ENCODE data around the gene RNF208.

DNA sequence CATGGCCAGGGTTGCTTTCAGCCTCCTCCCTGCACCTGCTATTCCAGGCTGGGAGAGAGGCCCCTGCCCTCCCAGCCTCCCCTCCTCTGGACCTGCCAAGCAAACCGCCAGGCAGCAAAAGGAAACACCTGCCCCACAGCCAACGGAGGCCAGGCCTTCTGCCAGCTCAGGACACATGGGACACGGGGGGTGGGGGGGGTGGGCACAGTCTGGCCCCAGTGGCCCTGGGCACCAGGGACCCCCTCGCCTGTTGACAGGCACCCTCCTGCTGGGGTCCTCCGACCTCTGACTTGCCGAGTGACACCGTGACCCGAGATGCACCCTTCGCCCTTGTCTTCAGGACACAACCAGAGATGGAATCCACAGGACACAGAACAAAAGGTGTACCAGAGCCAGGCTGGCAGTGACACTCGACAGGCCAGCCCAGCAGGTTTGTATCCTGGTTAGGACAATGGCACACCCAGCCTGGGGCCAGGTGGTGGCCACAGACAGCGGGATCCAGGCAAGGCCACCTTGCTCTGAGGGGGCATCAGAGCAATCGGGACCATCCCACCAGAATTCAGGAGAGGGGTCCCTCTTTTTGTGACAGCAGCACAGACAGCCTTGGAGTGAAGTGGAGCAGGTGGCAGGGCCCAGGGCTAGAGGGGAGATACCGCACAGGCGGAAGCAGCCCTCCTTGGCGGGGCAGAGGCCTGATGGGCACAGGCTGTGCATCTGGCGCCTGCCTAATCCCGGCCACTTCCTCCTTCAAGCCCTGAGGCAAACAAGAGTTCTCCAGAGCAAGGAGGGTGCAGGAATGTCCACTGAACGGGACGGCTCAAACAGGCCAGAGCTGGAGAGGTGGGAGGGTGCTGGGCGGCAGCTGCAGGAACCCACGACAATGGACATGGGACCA, 48.9 kb downstream of the RNF208 start:
- TF ChIP-seq, protein P1, sequence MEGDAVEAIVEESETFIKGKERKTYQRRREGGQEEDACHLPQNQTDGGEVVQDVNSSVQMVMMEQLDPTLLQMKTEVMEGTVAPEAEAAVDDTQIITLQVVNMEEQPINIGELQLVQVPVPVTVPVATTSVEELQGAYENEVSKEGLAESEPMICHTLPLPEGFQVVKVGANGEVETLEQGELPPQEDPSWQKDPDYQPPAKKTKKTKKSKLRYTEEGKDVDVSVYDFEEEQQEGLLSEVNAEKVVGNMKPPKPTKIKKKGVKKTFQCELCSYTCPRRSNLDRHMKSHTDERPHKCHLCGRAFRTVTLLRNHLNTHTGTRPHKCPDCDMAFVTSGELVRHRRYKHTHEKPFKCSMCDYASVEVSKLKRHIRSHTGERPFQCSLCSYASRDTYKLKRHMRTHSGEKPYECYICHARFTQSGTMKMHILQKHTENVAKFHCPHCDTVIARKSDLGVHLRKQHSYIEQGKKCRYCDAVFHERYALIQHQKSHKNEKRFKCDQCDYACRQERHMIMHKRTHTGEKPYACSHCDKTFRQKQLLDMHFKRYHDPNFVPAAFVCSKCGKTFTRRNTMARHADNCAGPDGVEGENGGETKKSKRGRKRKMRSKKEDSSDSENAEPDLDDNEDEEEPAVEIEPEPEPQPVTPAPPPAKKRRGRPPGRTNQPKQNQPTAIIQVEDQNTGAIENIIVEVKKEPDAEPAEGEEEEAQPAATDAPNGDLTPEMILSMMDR (conservative IDR thresholded peaks at IDR 0.05), result no peak
- no peak for TF ChIP-seq EZH2 (IDR thresholded peaks at IDR 0.05; ENCODE audit: low read depth)
